ENCODE measurements around the gene GFPT1.

The GFPT1 gene

DNA sequence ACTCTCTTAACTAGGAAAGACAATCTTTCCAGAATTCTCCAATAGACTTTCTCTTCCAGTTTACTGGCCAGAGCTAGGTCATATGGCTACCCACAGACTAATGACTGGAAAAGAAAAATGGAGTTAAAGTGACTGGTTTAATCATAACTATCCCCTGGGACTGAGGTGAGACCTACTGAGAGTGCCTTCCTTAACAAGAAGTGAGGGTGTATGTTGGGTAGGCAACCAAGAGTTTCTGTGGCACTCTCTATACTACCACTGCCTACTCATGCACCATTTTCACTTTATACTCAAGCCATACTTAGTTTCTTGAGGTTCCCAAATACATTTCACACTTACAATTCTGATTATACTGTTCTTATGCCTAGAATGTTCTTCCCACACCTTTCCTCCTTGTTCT is 6.9 kb upstream of the GFPT1 start:
- no peak for DNase-seq (ENCODE audit: low read depth)
- no peak overlapping the region for H3K4me3 ChIP-seq (ENCODE audit: low read length)
- no peak for TF ChIP-seq CTCF (IDR thresholded peaks at IDR 0.05; ENCODE audit: insufficient read depth, low read depth, low read length, missing control alignments)

- no peak overlapping the region for H3K4me3 ChIP-seq (ENCODE audit: low read length)
- no peak for DNase-seq (ENCODE audit: low read depth)
- TF ChIP-seq CTCF (IDR thresholded peaks at IDR 0.05; ENCODE audit: insufficient read depth, low read depth, low read length, missing control alignments) = no peak
Measured at GRCh38 chr2:69390471-69390870, 3.4 kb upstream of the GFPT1 start.

- no peak for DNase-seq (ENCODE audit: low read depth)
- TF ChIP-seq CTCF (IDR thresholded peaks at IDR 0.05; ENCODE audit: insufficient read depth, low read depth, low read length, missing control alignments) = no peak
- no peak overlapping the region for H3K4me3 ChIP-seq (ENCODE audit: low read length)
Measured at GRCh38 chr2:69390001-69390400, 3.0 kb upstream of the GFPT1 start.

DNA sequence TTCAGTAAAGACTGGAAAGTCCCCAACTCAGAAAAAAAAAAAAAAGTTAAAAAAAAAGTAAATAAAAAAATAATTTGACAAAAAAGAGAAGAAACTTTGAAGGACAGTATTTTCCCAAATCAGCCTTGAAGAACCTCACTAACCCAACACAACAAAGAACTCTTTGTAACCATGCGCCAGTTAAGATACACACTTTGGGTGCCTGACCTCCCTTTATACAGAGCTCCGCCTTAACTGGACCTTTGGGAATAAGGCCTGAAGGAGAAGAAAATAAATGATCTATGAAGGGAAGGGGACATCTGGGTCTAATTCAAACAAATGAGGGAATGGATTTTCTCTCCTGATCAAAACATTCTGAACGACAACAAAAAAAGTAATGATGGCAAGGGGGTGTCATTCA is 2.2 kb upstream of the GFPT1 start:
- H3K4me3 ChIP-seq (ENCODE audit: low read length) = no peak overlapping the region
- no peak for TF ChIP-seq CTCF (IDR thresholded peaks at IDR 0.05; ENCODE audit: insufficient read depth, low read depth, low read length, missing control alignments)
- DNase-seq (ENCODE audit: low read depth) = no peak

DNA sequence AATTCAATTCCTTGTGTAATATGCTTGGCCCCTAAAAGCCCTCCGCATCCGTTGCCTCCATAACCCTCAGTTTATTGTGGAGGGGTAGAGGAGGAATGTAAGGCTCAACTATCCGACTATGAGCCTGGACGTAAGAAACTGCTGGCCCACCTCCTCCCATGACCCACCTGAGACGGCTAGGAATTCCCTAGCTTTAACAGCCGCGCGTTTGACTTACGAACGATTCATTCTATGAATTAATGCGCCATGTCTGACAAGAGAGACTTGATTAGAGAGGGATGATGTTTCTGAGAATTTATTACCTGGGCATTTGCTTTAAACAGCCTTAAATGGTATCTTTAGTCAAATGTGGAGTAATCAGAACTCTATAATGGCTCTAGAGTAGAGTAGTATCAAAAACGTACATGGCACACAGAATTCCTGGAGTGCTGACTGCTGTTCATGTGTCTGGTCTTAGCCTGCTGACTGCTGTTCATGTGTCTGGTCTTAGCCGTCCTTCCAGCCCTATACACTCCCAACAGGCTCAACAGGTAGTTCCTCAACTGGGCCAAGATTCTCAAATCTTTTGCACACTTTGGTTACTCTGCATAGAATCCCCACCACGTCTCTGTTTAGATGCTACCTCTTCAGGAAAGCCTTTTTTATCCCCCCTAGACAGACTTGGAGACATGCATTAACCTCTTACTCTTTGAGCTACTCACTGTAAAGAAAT is 899 bp upstream of the GFPT1 start:
- no peak for DNase-seq (ENCODE audit: low read depth)
- H3K4me3 ChIP-seq (ENCODE audit: low read length) = peak overlapping the region; percentile 60
- TF ChIP-seq CTCF (IDR thresholded peaks at IDR 0.05; ENCODE audit: insufficient read depth, low read depth, low read length, missing control alignments) = no peak

DNA sequence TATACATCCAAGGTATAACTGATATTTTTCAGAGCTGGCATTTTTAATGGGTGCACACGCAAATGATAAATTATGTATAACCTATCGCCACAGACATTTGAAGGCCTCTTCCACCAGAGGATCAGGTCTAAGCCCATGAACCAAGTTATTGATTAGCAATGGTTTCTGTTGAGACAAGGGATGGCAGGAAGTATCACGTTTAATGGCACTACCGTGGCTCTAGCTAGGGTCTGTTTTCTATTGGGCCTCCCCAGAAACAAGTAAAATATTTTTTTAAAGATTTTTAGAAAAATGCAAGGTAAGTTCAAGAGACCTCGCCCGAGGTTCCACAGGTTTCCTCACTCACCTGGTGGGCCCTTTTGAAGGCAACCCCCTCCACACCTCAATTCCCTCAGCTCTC is 667 bp downstream of the GFPT1 start:
- DNase-seq (ENCODE audit: low read depth) = no peak
- peak overlapping the region; percentile 78 for H3K4me3 ChIP-seq (ENCODE audit: low read length)
- TF ChIP-seq CTCF (IDR thresholded peaks at IDR 0.05; ENCODE audit: insufficient read depth, low read depth, low read length, missing control alignments) = no peak
